K562 (cell line): ENCODE data around the gene NISCH.
A peak's percentile ranks its signal among the peaks of the same experiment; 100 is the strongest.

Experiments
- CREM ChIP-seq: IDR thresholded peaks from 2 replicates; pipeline ENCODE4 v1.6.1; 2014; ENCODE audit warnings: antibody characterized with exemption, low read depth
- CTCF ChIP-seq, 3 experiments: IDR thresholded peaks in 2 of 3; conservative IDR thresholded peaks in 1 of 3; 2 replicates each; pipeline ENCODE4 v1.5.1; 2011 to 2012; ENCODE audit warnings: low read length in 3 of 3, mild to moderate bottlenecking in 3 of 3, control low read depth in 2 of 3, improper control_type of control experiment in 1 of 3, inconsistent platforms in 1 of 3, low read depth in 1 of 3, mixed read lengths in 1 of 3, moderate library complexity in 1 of 3; ENCODE audit not compliant: insufficient read depth in 2 of 3
- ELF4 ChIP-seq: fragments of 450-650 bp; formaldehyde crosslinking; IDR thresholded peaks from 2 replicates; pipeline ENCODE4 v1.4.0; 2022; ENCODE audit warnings: missing genetic modification characterization
- MAFK ChIP-seq: IDR thresholded peaks from 2 replicates; pipeline ENCODE4 v1.6.1; 2011; ENCODE audit warnings: low read length, improper control_type of control experiment
- MLX ChIP-seq, 2 experiments: fragments of 450-650 bp in 1 of 2; sonication (generic) in 1 of 2; formaldehyde crosslinking; conservative IDR thresholded peaks; 2 replicates each; pipeline versions ENCODE4 v1.4.0 to v1.8.1; 2020 to 2022; ENCODE audit warnings: mild to moderate bottlenecking in 1 of 2, missing genetic modification reagents in 1 of 2
- MTA1 ChIP-seq: fragments of 450-650 bp; IDR thresholded peaks from 2 replicates; pipeline ENCODE4 v1.6.1; 2017; ENCODE audit warnings: borderline replicate concordance
- PREB ChIP-seq: sonication (generic); formaldehyde crosslinking; IDR thresholded peaks from 2 replicates; pipeline ENCODE4 v1.8.1; 2023; ENCODE audit warnings: mild to moderate bottlenecking, missing genetic modification reagents
- RAD21 ChIP-seq, 2 experiments: fragments of 250-450 bp in 1 of 2; fragments of 450-650 bp in 1 of 2; sonication (Bioruptor Pico) in 1 of 2; formaldehyde crosslinking in 1 of 2; IDR thresholded peaks in 1 of 2; conservative IDR thresholded peaks in 1 of 2; 2 replicates each; pipeline versions ENCODE4 v1.4.0 to v1.8.0; 2020 to 2022; ENCODE audit warnings: mild to moderate bottlenecking in 2 of 2, moderate library complexity in 1 of 2
- ZFX ChIP-seq: sonication (generic); formaldehyde crosslinking; IDR thresholded peaks from 2 replicates; pipeline ENCODE4 v1.8.0; 2022; ENCODE audit warnings: mild to moderate bottlenecking, missing genetic modification reagents, moderate library complexity

- TF ChIP-seq MAFK (no peak), CTCF (IDR thresholded peaks at IDR 0.05 in 2 of 3, conservative IDR thresholded peaks at IDR 0.05 in 1 of 3; ENCODE audit: insufficient read depth in 2 of 3, low read depth in 1 of 3, low read length in 3 of 3) (no peak), ZFX (peak; percentile 1; the same call in 1 of the 2 replicates), ELF4 (CRISPR knock-in tag) (no peak), CREM (no peak), MLX (CRISPR knock-in tag; conservative IDR thresholded peaks at IDR 0.05) (no peak), MTA1 (no peak), RAD21 (CRISPR knock-in tag; conservative IDR thresholded peaks at IDR 0.05 in 1 of 2, IDR thresholded peaks at IDR 0.05 in 1 of 2) (no peak), PREB (CRISPR knock-in tag) (no peak)
These were observed 76.6 kb downstream of the NISCH start for GRCh38 chr3:52531860-52532516.
